Lung (tissue), 12 donors: Measurements from ENCODE around the gene ZFP36L1. TPM values are rescaled to one million over a fixed set of nuclear protein-coding genes. Genes with fewer than 3 reads are reported as not detected.

Source experiments
- ATAC-seq: fragments of 200-7000 bp; cut with Tn5 transposase; one replicate; pipeline ENCODE4 v1.9.1; 2020; ENCODE audit warnings: moderate number of reproducible peaks; ENCODE audit not compliant: insufficient read depth, low FRiP score
- DNase-seq, 3 donors: peaks; one replicate each; pipeline ENCODE4 v3.0.0-alpha.2; 2013 to 2017
- H3K27ac ChIP-seq, 2 donors: one replicate each; pipeline ENCODE4 v1.5.1; 2013; ENCODE audit warnings: mild to moderate bottlenecking in 2 of 2, moderate library complexity in 2 of 2, control low read depth in 1 of 2, inconsistent platforms in 1 of 2, low read depth in 1 of 2, low read length in 1 of 2
- H3K27me3 ChIP-seq, 3 donors: one replicate each; pipeline ENCODE4 v1.5.1; 2013; ENCODE audit warnings: low read length in 2 of 3; ENCODE audit not compliant: control insufficient read depth in 3 of 3, insufficient read depth in 3 of 3
- H3K36me3 ChIP-seq, 4 donors: one replicate each; pipeline ENCODE4 v1.5.1; 2013; ENCODE audit warnings: low read length in 4 of 4, mild to moderate bottlenecking in 1 of 4, moderate library complexity in 1 of 4; ENCODE audit not compliant: control insufficient read depth in 4 of 4, insufficient read depth in 4 of 4
- H3K4me1 ChIP-seq, 5 donors: one replicate each; pipeline ENCODE4 v1.5.1; 2013; ENCODE audit warnings: low read length in 5 of 5, mild to moderate bottlenecking in 2 of 5, moderate library complexity in 1 of 5; ENCODE audit not compliant: control insufficient read depth in 5 of 5, insufficient read depth in 5 of 5
- H3K4me3 ChIP-seq: one replicate; pipeline ENCODE4 v1.5.1; 2013; ENCODE audit warnings: mild to moderate bottlenecking, control low read depth, moderate library complexity
- H3K9ac ChIP-seq, 2 donors: one replicate each; pipeline ENCODE4 v1.5.1; 2013; ENCODE audit warnings: low read length in 2 of 2, control low read depth in 1 of 2; ENCODE audit not compliant: insufficient read depth in 1 of 2
- H3K9me3 ChIP-seq, 4 donors: one replicate each; pipeline ENCODE4 v1.5.1; 2013; ENCODE audit warnings: low read length in 3 of 4, mild to moderate bottlenecking in 1 of 4, moderate library complexity in 1 of 4; ENCODE audit not compliant: control insufficient read depth in 4 of 4, insufficient read depth in 3 of 4
- CTCF ChIP-seq: IDR thresholded peaks from 2 replicates; pipeline ENCODE4 v1.5.1; 2012; ENCODE audit warnings: mild to moderate bottlenecking; ENCODE audit errors: control extremely low read depth, extremely low read depth
- WGBS, 2 donors: extraction: QIAGEN DNeasy Blood & Tissue Kit; methylation state at CpG; one replicate each; pipeline ENCODE4 v1.1.7; 2013; 5-methylcytosine and 5-hydroxymethylcytosine counted together
- polyA plus RNA-seq, 2 donors: library from polyadenylated mRNA; stranded (reverse); fragments of 200-250 nt; gene quantifications; one replicate each; pipeline ENCODE4 v1.2.1, GENCODE V29; 2013
- total RNA-seq, 2 donors: library from RNA; depleted of rRNA in 1 of 2; stranded (reverse); fragments of >200 nt in 1 of 2; gene quantifications; one replicate each; pipeline ENCODE4 v1.2.1, GENCODE V29; 2014 to 2021
- donor health status: control.
- donor health status: control.
- donor health status: Bipolar disorder and iron deficiency.
- donor health status: healthy.
- donor health status: DM: yes; HTN: yes; CAD: no.

The ZFP36L1 gene
- total and polyA plus RNA-seq, 4 donors: 63.7 to 364 (median 267) TPM

- 77 to 79% methylated on average over 8 of the region's 8 CpGs for WGBS, 2 donors
- DNase-seq: no peak
- no peak for TF ChIP-seq CTCF
- no peaks in the 10 kb centered on the region for H3K9me3 ChIP-seq
- no peaks in the 10 kb centered on the region for H3K27me3 ChIP-seq
- H3K4me3 ChIP-seq: no peak overlapping the region
- no peak for ATAC-seq
- H3K27ac ChIP-seq: peak overlapping the region in 1 of 2 donors; percentile 54
- H3K9ac ChIP-seq: no peak overlapping the region
- no peaks in the 10 kb centered on the region for H3K36me3 ChIP-seq
- H3K4me1 ChIP-seq: peaks cover 0 to 64% (median 38%) of the 10 kb centered on the region in 5 donors
Observed at GRCh38 chr14:68810173-68811153, 17.6 kb upstream of the ZFP36L1 start.

DNA sequence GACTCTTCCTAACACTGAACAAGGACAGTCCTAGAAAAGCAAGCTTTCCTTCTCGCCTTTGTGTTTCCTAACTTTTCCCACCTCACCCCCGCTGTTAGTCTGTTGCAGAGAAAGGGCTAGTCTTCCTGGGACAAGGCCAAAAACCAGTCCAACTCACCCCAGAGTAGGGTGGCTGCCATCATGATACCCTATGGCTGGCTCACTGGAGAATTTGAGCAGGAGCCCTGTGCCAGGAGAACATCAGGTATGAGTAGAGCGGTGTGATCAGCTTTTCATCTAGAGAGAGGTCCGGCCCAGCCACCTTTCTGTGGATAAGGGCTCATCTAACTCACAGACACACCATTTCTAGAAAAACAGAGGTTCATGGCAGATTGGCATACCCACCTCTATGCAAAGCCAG lies 16.7 kb upstream of the ZFP36L1 start:
- no peaks in the 10 kb centered on the region for H3K27me3 ChIP-seq
- peaks cover 0 to 60% (median 31%) of the 10 kb centered on the region in 5 donors for H3K4me1 ChIP-seq
- H3K9ac ChIP-seq: no peak overlapping the region
- no peaks in the 10 kb centered on the region for H3K36me3 ChIP-seq
- 96% methylated on average over 4 of the region's 4 CpGs for WGBS, 2 donors
- H3K9me3 ChIP-seq: no peaks in the 10 kb centered on the region
- no peak for TF ChIP-seq CTCF
- ATAC-seq: no peak
- no peak for DNase-seq
- H3K4me3 ChIP-seq: no peak overlapping the region
- H3K27ac ChIP-seq: no peak overlapping the region

GRCh38 chr14:68808696-68809480 lies 16.0 kb upstream of the ZFP36L1 start:
- no peak for TF ChIP-seq CTCF
- Histone ChIP-seq H3K4me1 (peaks cover 0 to 53% (median 25%) of the 10 kb centered on the region in 5 donors), H3K9ac (no peak overlapping the region)

More at GRCh38 chr14:68808696-68809480, 16.0 kb upstream of the ZFP36L1 start:
- no peaks in the 10 kb centered on the region for H3K27me3 ChIP-seq
- DNase-seq: peak in 1 of 3 donors; percentile 10
- no peaks in the 10 kb centered on the region for H3K9me3 ChIP-seq
- no peak for ATAC-seq
- 89 to 94% methylated on average over 7 of the region's 7 CpGs for WGBS, 2 donors
- H3K36me3 ChIP-seq: no peaks in the 10 kb centered on the region
- peak overlapping the region in 1 of 2 donors; percentile 49 for H3K27ac ChIP-seq
- H3K4me3 ChIP-seq: no peak overlapping the region
